ENCODE data around the gene WDR5.

The WDR5 gene

GRCh38 chr9:134141906-134142305 is 6.0 kb downstream of the WDR5 start:
- H3K27ac Mint-ChIP-seq: no peak overlapping the region
- peaks cover 14 to 24% of the 10 kb centered on the region in 2 donors for H3K4me1 Mint-ChIP-seq (ENCODE audit: low read depth in 2 of 2)
- DNase-seq: no peak
- H3K27me3 Mint-ChIP-seq: no peaks in the 10 kb centered on the region
- peaks cover 55% of the 10 kb centered on the region for H3K36me3 Mint-ChIP-seq (ENCODE audit: insufficient read depth)
- H3K9me3 Mint-ChIP-seq: no peaks in the 10 kb centered on the region
- ATAC-seq (replicated peaks): no peak
- H3K4me3 Mint-ChIP-seq: no peak overlapping the region

- peaks cover 57% of the 10 kb centered on the region for H3K36me3 Mint-ChIP-seq (ENCODE audit: insufficient read depth)
- no peak for DNase-seq
- H3K4me1 Mint-ChIP-seq (ENCODE audit: low read depth in 2 of 2): peaks cover 7% of the 10 kb centered on the region in 2 donors
- no peaks in the 10 kb centered on the region for H3K9me3 Mint-ChIP-seq
- H3K27me3 Mint-ChIP-seq: no peaks in the 10 kb centered on the region
- H3K4me3 Mint-ChIP-seq: no peak overlapping the region
- no peak for ATAC-seq (replicated peaks)
- H3K27ac Mint-ChIP-seq: no peak overlapping the region
Measured at GRCh38 chr9:134144801-134145200, 8.9 kb downstream of the WDR5 start.

DNA sequence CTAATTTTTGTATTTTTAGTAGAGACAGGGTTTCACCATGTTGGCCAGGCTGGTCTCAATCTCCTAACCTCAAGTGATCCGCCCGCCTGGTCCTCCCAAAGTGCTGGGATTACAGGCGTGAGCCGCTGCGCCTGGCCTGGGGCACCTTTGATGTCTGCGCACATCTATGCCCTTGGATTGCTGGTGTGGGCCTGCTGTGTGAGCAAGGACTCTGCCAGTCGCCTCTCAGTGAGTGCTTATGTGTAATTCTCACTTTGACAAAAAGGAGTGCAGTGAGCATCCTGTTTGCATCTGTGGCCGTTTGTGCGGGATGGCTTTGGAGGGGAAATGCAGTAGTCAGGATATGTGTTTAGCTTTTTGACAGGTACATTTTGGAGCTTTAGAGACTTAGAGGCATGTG is 9.4 kb downstream of the WDR5 start:
- Mint-ChIP-seq H3K4me3 (no peak overlapping the region), H3K4me1 (ENCODE audit: low read depth in 2 of 2) (peaks cover 3 to 7% of the 10 kb centered on the region in 2 donors), H3K36me3 (ENCODE audit: insufficient read depth) (peaks cover 53% of the 10 kb centered on the region), H3K9me3 (no peaks in the 10 kb centered on the region), H3K27me3 (no peaks in the 10 kb centered on the region), H3K27ac (no peak overlapping the region)
- ATAC-seq (replicated peaks): no peak
- DNase-seq: no peak

GRCh38 chr9:134146774-134147493 is 11.1 kb downstream of the WDR5 start:
- Mint-ChIP-seq H3K4me1 (ENCODE audit: low read depth in 2 of 2) (peaks cover 2 to 7% of the 10 kb centered on the region in 2 donors), H3K4me3 (no peak overlapping the region), H3K27ac (no peak overlapping the region), H3K9me3 (no peaks in the 10 kb centered on the region), H3K27me3 (no peaks in the 10 kb centered on the region), H3K36me3 (ENCODE audit: insufficient read depth) (peaks cover 44% of the 10 kb centered on the region)
- ATAC-seq (replicated peaks): no peak
- DNase-seq: no peak

GRCh38 chr9:134149380-134149779 is 13.5 kb downstream of the WDR5 start:
- no peak for DNase-seq
- Mint-ChIP-seq H3K4me1 (ENCODE audit: low read depth in 2 of 2) (peaks cover 0 to 7% of the 10 kb centered on the region in 2 donors), H3K9me3 (no peaks in the 10 kb centered on the region), H3K36me3 (ENCODE audit: insufficient read depth) (peaks cover 35% of the 10 kb centered on the region), H3K27ac (peak overlapping the region in 1 of 2 donors; percentile 38), H3K27me3 (no peaks in the 10 kb centered on the region), H3K4me3 (no peak overlapping the region)
- ATAC-seq (replicated peaks): no peak

DNA sequence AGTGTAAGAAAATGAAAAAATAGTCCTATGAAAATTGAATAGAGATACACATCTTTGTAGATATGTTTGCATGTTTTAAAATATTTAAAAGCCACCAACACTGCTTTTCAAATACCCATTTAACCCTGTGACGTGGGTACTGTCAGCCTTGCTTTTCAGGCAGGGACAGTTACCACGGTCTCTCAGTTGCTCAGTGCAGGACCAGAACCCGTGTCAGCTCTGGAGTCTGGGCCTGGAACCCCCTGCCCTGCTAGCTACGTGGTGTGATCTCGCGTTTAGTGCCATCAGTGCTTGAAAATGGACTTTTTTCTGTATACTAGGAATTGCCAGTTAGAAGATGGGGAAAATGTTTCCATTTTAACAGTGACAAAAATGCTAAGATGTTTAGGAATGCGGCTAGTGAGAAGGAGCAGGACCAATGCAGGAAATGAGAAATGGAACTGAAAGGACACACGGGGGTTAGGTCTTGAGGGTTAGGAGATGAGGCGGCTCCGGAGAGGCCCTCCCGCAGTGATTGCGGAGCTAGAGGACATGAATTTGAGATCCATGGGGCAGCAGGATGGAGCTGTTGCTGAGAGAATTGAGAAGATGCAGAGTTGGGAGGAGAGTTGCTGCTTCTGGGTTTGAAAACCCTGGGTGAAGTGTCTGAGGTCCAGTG is 14.8 kb downstream of the WDR5 start:
- DNase-seq (no peak), ATAC-seq (replicated peaks) (no peak)
- Mint-ChIP-seq H3K4me3 (no peak overlapping the region), H3K4me1 (ENCODE audit: low read depth in 2 of 2) (peaks cover 0 to 7% of the 10 kb centered on the region in 2 donors), H3K9me3 (no peaks in the 10 kb centered on the region), H3K27ac (no peak overlapping the region), H3K27me3 (no peaks in the 10 kb centered on the region), H3K36me3 (ENCODE audit: insufficient read depth) (peaks cover 40% of the 10 kb centered on the region)

GRCh38 chr9:134152022-134152448 is 16.2 kb downstream of the WDR5 start:
- Mint-ChIP-seq H3K27ac (no peak overlapping the region), H3K4me3 (no peak overlapping the region), H3K36me3 (ENCODE audit: insufficient read depth) (peaks cover 29% of the 10 kb centered on the region)

DNA sequence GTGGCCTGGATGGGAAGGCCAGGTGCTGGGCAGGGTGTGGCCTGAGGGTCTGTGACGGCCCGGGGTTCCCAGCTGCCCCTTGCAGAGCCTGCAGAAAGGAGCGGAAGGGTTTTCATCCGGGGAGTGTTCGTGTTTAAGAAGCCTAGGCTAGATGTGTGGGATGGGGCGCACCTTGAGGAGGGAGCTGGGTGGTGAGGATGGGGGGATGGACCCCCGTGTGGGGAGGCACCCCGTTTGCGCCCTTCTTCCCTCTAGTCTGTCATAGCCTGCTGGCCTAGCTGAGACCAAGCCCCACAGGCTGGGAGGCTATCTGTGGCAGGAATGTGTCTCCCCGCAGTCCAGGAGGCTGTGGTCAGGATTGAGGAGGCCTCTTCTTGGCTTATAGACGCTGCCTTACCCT is 16.6 kb downstream of the WDR5 start:
- no peaks in the 10 kb centered on the region for H3K27me3 Mint-ChIP-seq
- no peaks in the 10 kb centered on the region for H3K9me3 Mint-ChIP-seq
- no peak for DNase-seq
- no peak for ATAC-seq (replicated peaks)
- peak overlapping the region in 1 of 2 donors; percentile 65 for H3K27ac Mint-ChIP-seq
- peaks cover 0 to 7% of the 10 kb centered on the region in 2 donors for H3K4me1 Mint-ChIP-seq (ENCODE audit: low read depth in 2 of 2)
- H3K4me3 Mint-ChIP-seq: no peak overlapping the region
- H3K36me3 Mint-ChIP-seq (ENCODE audit: insufficient read depth): peaks cover 29% of the 10 kb centered on the region

More at GRCh38 chr9:134152022-134152448, 16.2 kb downstream of the WDR5 start:
- peaks cover 0 to 7% of the 10 kb centered on the region in 2 donors for H3K4me1 Mint-ChIP-seq (ENCODE audit: low read depth in 2 of 2)
- ATAC-seq (replicated peaks): no peak
- H3K27me3 Mint-ChIP-seq: no peaks in the 10 kb centered on the region
- no peaks in the 10 kb centered on the region for H3K9me3 Mint-ChIP-seq
- no peak for DNase-seq

DNA sequence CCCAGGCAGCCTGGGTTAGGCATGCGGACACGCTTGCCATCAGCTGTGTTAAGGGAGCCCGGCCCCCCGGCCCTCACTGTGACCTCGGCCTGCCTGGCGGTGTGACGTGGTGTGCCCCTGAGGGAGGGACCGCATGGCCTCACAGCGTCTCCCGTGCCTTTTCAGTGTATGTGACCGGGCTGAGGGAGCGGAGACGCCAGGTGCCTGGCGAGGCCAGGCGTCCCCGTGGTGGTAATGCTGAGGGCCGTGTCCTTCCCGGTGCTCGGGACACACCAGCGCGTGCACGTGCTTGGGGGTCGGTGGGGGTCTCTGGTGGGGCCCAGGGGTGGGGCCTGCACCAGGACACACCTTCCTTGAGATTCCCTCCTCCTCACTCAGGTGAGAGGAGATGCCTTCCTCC is 17.6 kb downstream of the WDR5 start:
- no peak for ATAC-seq (replicated peaks)
- peaks cover 32% of the 10 kb centered on the region for H3K36me3 Mint-ChIP-seq (ENCODE audit: insufficient read depth)

GRCh38 chr9:134154262-134154701 is 18.4 kb downstream of the WDR5 start:
- no peak overlapping the region for H3K4me3 Mint-ChIP-seq
- ATAC-seq (replicated peaks): no peak
- H3K27me3 Mint-ChIP-seq: no peaks in the 10 kb centered on the region
- no peak for DNase-seq
- H3K9me3 Mint-ChIP-seq: no peaks in the 10 kb centered on the region
- no peak overlapping the region for H3K27ac Mint-ChIP-seq
- H3K36me3 Mint-ChIP-seq (ENCODE audit: insufficient read depth): peaks cover 27% of the 10 kb centered on the region
- H3K4me1 Mint-ChIP-seq (ENCODE audit: low read depth in 2 of 2): peaks cover 0 to 3% of the 10 kb centered on the region in 2 donors

More for the DNA sequence above, 17.6 kb downstream of the WDR5 start:
- no peaks in the 10 kb centered on the region for H3K27me3 Mint-ChIP-seq
- DNase-seq: no peak
- peaks cover 0 to 7% of the 10 kb centered on the region in 2 donors for H3K4me1 Mint-ChIP-seq (ENCODE audit: low read depth in 2 of 2)
- no peak overlapping the region for H3K4me3 Mint-ChIP-seq
- no peaks in the 10 kb centered on the region for H3K9me3 Mint-ChIP-seq
- H3K27ac Mint-ChIP-seq: no peak overlapping the region

DNA sequence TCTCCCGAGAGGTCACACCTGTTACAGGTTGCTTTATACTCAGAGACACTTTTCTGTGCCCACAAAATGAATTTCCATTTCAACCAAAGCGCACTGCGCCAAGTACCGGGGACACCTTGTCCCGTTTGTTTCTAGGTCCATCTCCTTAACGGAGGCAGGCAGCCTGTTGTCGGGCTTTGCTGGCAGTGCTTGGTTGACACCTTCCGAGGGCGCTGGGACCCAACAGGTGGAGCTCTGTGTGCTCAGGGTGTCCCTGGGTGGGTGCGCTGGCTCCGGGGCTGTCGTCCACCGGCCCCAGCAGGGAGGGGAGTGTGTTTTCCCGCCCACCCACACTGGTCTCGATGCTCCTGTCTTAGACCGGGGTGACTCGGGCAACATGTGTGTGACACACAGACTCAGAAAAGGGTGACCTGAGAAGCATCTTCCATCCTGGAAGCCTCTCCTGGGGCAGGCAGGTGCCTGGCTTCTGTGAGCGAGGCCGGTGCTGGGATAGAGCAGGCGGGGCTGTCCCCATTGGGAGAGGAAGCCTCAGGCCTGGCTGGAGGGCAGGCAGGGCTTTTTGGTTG is 20.0 kb downstream of the WDR5 start:
- H3K4me1 Mint-ChIP-seq (ENCODE audit: low read depth in 2 of 2): no peaks in the 10 kb centered on the region
- H3K36me3 Mint-ChIP-seq (ENCODE audit: insufficient read depth): peaks cover 23% of the 10 kb centered on the region

GRCh38 chr9:134156564-134157377 is 20.9 kb downstream of the WDR5 start:
- Mint-ChIP-seq H3K4me3 (no peak overlapping the region), H3K36me3 (ENCODE audit: insufficient read depth) (peaks cover 23% of the 10 kb centered on the region), H3K27me3 (no peaks in the 10 kb centered on the region), H3K4me1 (ENCODE audit: low read depth in 2 of 2) (no peaks in the 10 kb centered on the region), H3K9me3 (no peaks in the 10 kb centered on the region), H3K27ac (no peak overlapping the region)
- no peak for DNase-seq
- ATAC-seq (replicated peaks): no peak

More for the DNA sequence above, 20.0 kb downstream of the WDR5 start:
- ATAC-seq (replicated peaks): no peak
- Mint-ChIP-seq H3K27me3 (no peaks in the 10 kb centered on the region), H3K9me3 (no peaks in the 10 kb centered on the region), H3K4me3 (no peak overlapping the region), H3K27ac (no peak overlapping the region)
- no peak for DNase-seq

DNA sequence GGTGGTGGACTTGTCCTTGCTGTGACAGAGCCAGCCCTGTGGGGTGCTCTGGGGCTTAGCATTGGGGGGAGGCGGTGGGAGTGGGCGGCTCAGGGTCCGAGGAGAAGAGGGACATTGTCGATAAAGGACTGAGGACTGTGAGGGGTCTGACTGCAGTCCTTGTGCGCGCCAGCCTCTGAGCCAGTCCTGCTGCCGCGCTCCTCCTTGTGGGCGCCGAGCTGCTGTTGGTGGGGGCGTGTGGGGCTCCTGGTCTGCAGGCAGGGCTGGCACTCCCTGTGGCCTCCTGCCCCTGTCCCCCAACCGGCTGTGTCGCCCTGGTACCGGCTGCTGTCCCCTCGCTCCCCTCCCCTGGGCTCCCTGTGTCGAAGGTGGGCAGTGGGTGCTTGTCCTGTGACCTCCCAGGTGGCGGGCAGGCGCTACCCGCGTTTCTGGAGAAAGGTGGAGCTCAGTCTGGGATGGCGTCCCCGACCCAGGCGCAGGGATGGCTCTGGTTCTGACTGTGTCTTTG is 21.6 kb downstream of the WDR5 start:
- H3K4me1 Mint-ChIP-seq (ENCODE audit: low read depth in 2 of 2): peaks cover 0 to 2% of the 10 kb centered on the region in 2 donors
- no peaks in the 10 kb centered on the region for H3K27me3 Mint-ChIP-seq
- ATAC-seq (replicated peaks) (no peak), DNase-seq (no peak)
- H3K9me3 Mint-ChIP-seq: no peaks in the 10 kb centered on the region
- no peak overlapping the region for H3K4me3 Mint-ChIP-seq
- no peak overlapping the region for H3K27ac Mint-ChIP-seq
- H3K36me3 Mint-ChIP-seq (ENCODE audit: insufficient read depth): peaks cover 28% of the 10 kb centered on the region

Data from effector memory CD8-positive, alpha-beta T cell (primary cell).